Neuronal stem cell (in vitro differentiated cells): ENCODE data around the gene PLA2G5. TPM values are rescaled to one million over a fixed set of nuclear protein-coding genes. Genes with fewer than 3 reads are reported as not detected.
A peak's percentile ranks its signal among the peaks of the same experiment; 100 is the strongest.

ENCODE experiments used
- DNase-seq: peaks from one replicate; pipeline ENCODE4 v3.0.0-alpha.2; 2013; ENCODE audit warnings: low spot score
- H2AFZ ChIP-seq: one replicate; pipeline ENCODE4 v1.6.1; 2013; ENCODE audit warnings: mild to moderate bottlenecking, low read length, inconsistent platforms
- H2AK5ac ChIP-seq: 2 replicates; pipeline ENCODE4 v1.6.1; 2013; ENCODE audit warnings: low read depth, mild to moderate bottlenecking, inconsistent platforms, low read length, moderate library complexity, mixed read lengths
- H2BK120ac ChIP-seq: 2 replicates; pipeline ENCODE4 v1.6.1; 2013; ENCODE audit warnings: low read depth, mild to moderate bottlenecking, inconsistent platforms, low read length, moderate library complexity, mixed read lengths
- H2BK12ac ChIP-seq: one replicate; pipeline ENCODE4 v1.6.1; 2013; ENCODE audit warnings: low read length, inconsistent platforms
- H2BK15ac ChIP-seq: 2 replicates; pipeline ENCODE4 v1.6.1; 2013; ENCODE audit warnings: mild to moderate bottlenecking, low read length, inconsistent platforms, mixed read lengths
- H2BK5ac ChIP-seq: one replicate; pipeline ENCODE4 v1.6.1; 2013; ENCODE audit warnings: inconsistent platforms, mild to moderate bottlenecking, low read length, moderate library complexity
- H3K14ac ChIP-seq: one replicate; pipeline ENCODE4 v1.6.1; 2013; ENCODE audit warnings: low read length, inconsistent platforms
- H3K18ac ChIP-seq: 2 replicates; pipeline ENCODE4 v1.6.1; 2013; ENCODE audit warnings: low read length, inconsistent platforms
- H3K23ac ChIP-seq: 2 replicates; pipeline ENCODE4 v1.6.1; 2013; ENCODE audit warnings: low read depth, mild to moderate bottlenecking, mixed read lengths, low read length, inconsistent platforms; ENCODE audit not compliant: poor library complexity
- H3K27ac ChIP-seq: replicated peaks from 3 replicates; pipeline ENCODE4 v1.5.1; 2013; ENCODE audit warnings: low read length, inconsistent platforms
- H3K27me3 ChIP-seq, 3 experiments: 2 replicates each; pipeline ENCODE4 v1.6.1; 2013; ENCODE audit warnings: low read length in 3 of 3, mild to moderate bottlenecking in 2 of 3, inconsistent platforms in 1 of 3, low read depth in 1 of 3, mixed read lengths in 1 of 3, moderate library complexity in 1 of 3; ENCODE audit not compliant: control insufficient read depth in 3 of 3, insufficient read depth in 3 of 3
- H3K36me3 ChIP-seq, 2 donors: replicated peaks in 1 of 2; 2 replicates each; pipeline ENCODE4 v1.6.1; 2013; ENCODE audit warnings: low read length in 2 of 2; ENCODE audit not compliant: control insufficient read depth in 2 of 2, insufficient read depth in 2 of 2
- H3K4ac ChIP-seq: 2 replicates; pipeline ENCODE4 v1.6.1; 2013; ENCODE audit warnings: inconsistent platforms, mild to moderate bottlenecking, low read length, moderate library complexity
- H3K4me1 ChIP-seq, 2 donors: 1 replicate in 1 of 2; 2 replicates in 1 of 2; pipeline ENCODE4 v1.6.1; 2013; ENCODE audit warnings: low read length in 2 of 2, low read depth in 1 of 2; ENCODE audit not compliant: control insufficient read depth in 2 of 2, insufficient read depth in 1 of 2
- H3K4me2 ChIP-seq: one replicate; pipeline ENCODE4 v1.6.1; 2013; ENCODE audit warnings: mild to moderate bottlenecking, low read length, inconsistent platforms; ENCODE audit not compliant: insufficient read depth, poor library complexity, severe bottlenecking
- H3K4me3 ChIP-seq, 2 donors: 2 replicates each; pipeline ENCODE4 v1.5.1; 2013; ENCODE audit warnings: low read length in 2 of 2, mild to moderate bottlenecking in 2 of 2, inconsistent platforms in 1 of 2, moderate library complexity in 1 of 2
- H3K79me1 ChIP-seq: one replicate; pipeline ENCODE4 v1.6.1; 2013; ENCODE audit warnings: low read depth, mild to moderate bottlenecking, inconsistent platforms, low read length, moderate library complexity
- H3K9ac ChIP-seq: one replicate; pipeline ENCODE4 v1.6.1; 2013; ENCODE audit warnings: mild to moderate bottlenecking, low read depth, low read length, inconsistent platforms; ENCODE audit not compliant: poor library complexity
- H3K9me3 ChIP-seq, 2 donors: replicated peaks in 1 of 2; 2 replicates each; pipeline versions ENCODE3 to v1.6.1; 2013; ENCODE audit warnings: low read length in 2 of 2, mild to moderate bottlenecking in 2 of 2, inconsistent platforms in 1 of 2, low read depth in 1 of 2, mixed read lengths in 1 of 2, moderate library complexity in 1 of 2; ENCODE audit not compliant: control insufficient read depth in 2 of 2, insufficient read depth in 1 of 2
- H4K8ac ChIP-seq: one replicate; pipeline ENCODE4 v1.6.1; 2013; ENCODE audit warnings: low read depth, mild to moderate bottlenecking, inconsistent platforms, low read length, moderate library complexity
- H4K91ac ChIP-seq: one replicate; pipeline ENCODE4 v1.6.1; 2013; ENCODE audit warnings: low read length, low read depth, mild to moderate bottlenecking, inconsistent platforms; ENCODE audit not compliant: poor library complexity
- WGBS, 2 donors: extraction: QIAGEN DNeasy Blood & Tissue Kit; methylation state at CpG; one replicate each; pipeline ENCODE4 v1.1.7; 2013; ENCODE audit warnings: missing lambda C conversion rate in 2 of 2, mixed read lengths in 1 of 2; ENCODE audit not compliant: insufficient read length in 2 of 2, insufficient replicate concordance in 1 of 2; ENCODE audit errors: extremely low coverage in 2 of 2; 5-methylcytosine and 5-hydroxymethylcytosine counted together
- polyA plus RNA-seq, 2 experiments: library from polyadenylated mRNA; stranded (reverse); fragments of 200-250 nt; gene quantifications; one replicate each; pipeline ENCODE4 v1.2.3, GENCODE V29; 2013

The PLA2G5 gene
- not detected for polyA plus RNA-seq (2013, experiment 1 of 2)
- polyA plus RNA-seq (2013, experiment 2 of 2) = not detected

- H3K4ac ChIP-seq = no peak within 1 kb of the TSS
- no peak within 1 kb of the TSS for H3K4me2 ChIP-seq
- no peak within 1 kb of the TSS for H4K91ac ChIP-seq
- H2BK120ac ChIP-seq = no peak within 1 kb of the TSS
- H2AK5ac ChIP-seq = no peak within 1 kb of the TSS
- peaks cover 0 to 12% (median 0%) of the 10 kb centered on the region in 3 experiments for H3K27me3 ChIP-seq
- H3K36me3 ChIP-seq = no peaks in the 10 kb centered on the region
- no peak for DNase-seq
- H4K8ac ChIP-seq = no peak within 1 kb of the TSS
- peak within 1 kb of the TSS; percentile 21 for H3K18ac ChIP-seq
- H3K4me1 ChIP-seq = no peaks in the 10 kb centered on the region
- H3K14ac ChIP-seq = no peak within 1 kb of the TSS
- no peak within 1 kb of the TSS for H3K27ac ChIP-seq
- no peaks in the 10 kb centered on the region for H3K9me3 ChIP-seq
- H2BK5ac ChIP-seq = no peak within 1 kb of the TSS
- no peak within 1 kb of the TSS for H3K9ac ChIP-seq
- H3K4me3 ChIP-seq = no peak within 1 kb of the TSS
- no peak within 1 kb of the TSS for H3K23ac ChIP-seq
- H2BK15ac ChIP-seq = no peak within 1 kb of the TSS
- H2BK12ac ChIP-seq = no peak within 1 kb of the TSS
- H2AFZ ChIP-seq = no peak within 1 kb of the TSS
- H3K79me1 ChIP-seq = no peaks in the 10 kb centered on the region
- no CpG with 5 or more reads among the region's 7 CpGs for WGBS, 2 donors
Measured at GRCh38 chr1:20069874-20070273, at the start of gene PLA2G5. Gene PLA2G5, plus strand, starts transcription at chr1:20070194. Its CDS starts 14,637 bp downstream, at chr1:20084831.

- H4K8ac ChIP-seq = no peak overlapping the region
- H3K9ac ChIP-seq = no peak overlapping the region
- no peak for DNase-seq
- no peak overlapping the region for H2BK120ac ChIP-seq
- no peak overlapping the region for H2BK12ac ChIP-seq
- no peak overlapping the region for H2BK5ac ChIP-seq
- H3K4me2 ChIP-seq = no peak overlapping the region
- H3K23ac ChIP-seq = no peak overlapping the region
- no peak overlapping the region for H2AK5ac ChIP-seq
- H3K14ac ChIP-seq = peak overlapping the region; percentile 47
- no CpG with 5 or more reads among the region's 5 CpGs for WGBS, 2 donors
- no peak overlapping the region for H3K18ac ChIP-seq
- H3K4ac ChIP-seq = no peak overlapping the region
- no peaks in the 10 kb centered on the region for H3K36me3 ChIP-seq
- H2AFZ ChIP-seq = no peak overlapping the region
- H2BK15ac ChIP-seq = no peak overlapping the region
- H4K91ac ChIP-seq = no peak overlapping the region
- H3K27me3 ChIP-seq = peaks cover 0 to 3% (median 0%) of the 10 kb centered on the region in 3 experiments
- H3K27ac ChIP-seq = no peak overlapping the region
- no peak overlapping the region for H3K4me3 ChIP-seq
- no peaks in the 10 kb centered on the region for H3K9me3 ChIP-seq
- H3K4me1 ChIP-seq = peaks cover 0 to 3% of the 10 kb centered on the region in 2 donors
- no peaks in the 10 kb centered on the region for H3K79me1 ChIP-seq
Measured at GRCh38 chr1:20028125-20028524, 41.9 kb upstream of the PLA2G5 start.

- DNase-seq = no peak
- WGBS, 2 donors = no CpG with 5 or more reads among the region's 5 CpGs
Measured at GRCh38 chr1:20028726-20029125, 41.3 kb upstream of the PLA2G5 start.

GRCh38 chr1:20029178-20029912, 40.6 kb upstream of the PLA2G5 start:
- H2BK12ac ChIP-seq = no peak overlapping the region
- no peak overlapping the region for H4K91ac ChIP-seq
- H2BK15ac ChIP-seq = no peak overlapping the region
- H3K9ac ChIP-seq = no peak overlapping the region
- no peak overlapping the region for H2AFZ ChIP-seq
- no peaks in the 10 kb centered on the region for H3K79me1 ChIP-seq
- no peak overlapping the region for H2AK5ac ChIP-seq
- H3K36me3 ChIP-seq = no peaks in the 10 kb centered on the region
- H3K4me2 ChIP-seq = no peak overlapping the region
- H2BK120ac ChIP-seq = no peak overlapping the region
- no peak overlapping the region for H3K4ac ChIP-seq
- H3K9me3 ChIP-seq = no peaks in the 10 kb centered on the region
- H3K23ac ChIP-seq = no peak overlapping the region
- WGBS, 2 donors = no CpG with 5 or more reads among the region's 20 CpGs
- no peak overlapping the region for H2BK5ac ChIP-seq
- DNase-seq = no peak
- no peak overlapping the region for H3K14ac ChIP-seq
- no peak overlapping the region for H4K8ac ChIP-seq
- peaks cover 0 to 5% (median 0%) of the 10 kb centered on the region in 3 experiments for H3K27me3 ChIP-seq
- no peak overlapping the region for H3K27ac ChIP-seq
- no peak overlapping the region for H3K4me3 ChIP-seq
- no peak overlapping the region for H3K18ac ChIP-seq
- H3K4me1 ChIP-seq = peaks cover 0 to 3% of the 10 kb centered on the region in 2 donors

More at GRCh38 chr1:20028726-20029125, 41.3 kb upstream of the PLA2G5 start:
- Histone ChIP-seq H3K27me3 (peaks cover 0 to 5% (median 0%) of the 10 kb centered on the region in 3 experiments), H2BK5ac (no peak overlapping the region), H4K91ac (no peak overlapping the region), H2BK15ac (no peak overlapping the region), H3K4me3 (no peak overlapping the region), H3K36me3 (no peaks in the 10 kb centered on the region), H3K9me3 (no peaks in the 10 kb centered on the region), H3K18ac (no peak overlapping the region), H4K8ac (no peak overlapping the region), H2BK120ac (no peak overlapping the region), H3K14ac (no peak overlapping the region), H3K9ac (no peak overlapping the region), H3K4me2 (no peak overlapping the region), H2AK5ac (no peak overlapping the region), H2AFZ (no peak overlapping the region), H3K4ac (no peak overlapping the region), H3K23ac (no peak overlapping the region), H2BK12ac (no peak overlapping the region), H3K79me1 (no peaks in the 10 kb centered on the region), H3K4me1 (peaks cover 0 to 3% of the 10 kb centered on the region in 2 donors), H3K27ac (no peak overlapping the region)
